Mucosa of descending colon (tissue), 3 donors: Measurements from ENCODE around the gene ARHGAP31. TPM values are rescaled to one million over a fixed set of nuclear protein-coding genes. Genes with fewer than 3 reads are reported as not detected.

ENCODE experiments used
- ATAC-seq: fragments of 200-7000 bp; cut with Tn5 transposase; one replicate; pipeline ENCODE4 v1.9.1; 2020; ENCODE audit warnings: mild to moderate bottlenecking, moderate library complexity
- DNase-seq, 3 donors: peaks; one replicate each; pipeline ENCODE4 v3.0.0-alpha.2; 2020
- H3K36me3 ChIP-seq: fragments of 200-600 bp; one replicate; pipeline ENCODE4 v1.8.0; 2021; ENCODE audit warnings: low read depth, mild to moderate bottlenecking
- H3K4me1 ChIP-seq: fragments of 200-600 bp; one replicate; pipeline ENCODE4 v1.8.0; 2021; ENCODE audit warnings: low read depth, mild to moderate bottlenecking
- H3K4me3 ChIP-seq: fragments of 200-600 bp; one replicate; pipeline ENCODE4 v1.8.0; 2021; ENCODE audit warnings: mild to moderate bottlenecking
- H3K9me3 ChIP-seq: fragments of 200-600 bp; one replicate; pipeline ENCODE4 v1.8.0; 2021; ENCODE audit warnings: mild to moderate bottlenecking
- intact Hi-C, 2 donors: fragments of 100-400 bp; cut with DNase I in 1 of 2; cut with micrococcal nuclease in 1 of 2; formaldehyde crosslinking; loops; one replicate each; pipeline versions ENCODE4 v1.11.0 to v1.11.1; 2022; cut with DNase I, micrococcal nuclease
- total RNA-seq, 3 donors: library from RNA; stranded (reverse); fragmentation: NEBNext Ultra II Directional in 2 of 3; extraction: Animal tissue kit (Norgen Biotek cat#: 25700) in 2 of 3; gene quantifications; one replicate each; pipeline versions ENCODE4 v1.2.1 to v1.2.4, GENCODE V29; 2021 to 2023
- TF ChIP-seq, protein P1 (sequence below): fragments of 200-600 bp; IDR thresholded peaks from one replicate; pipeline ENCODE4 v1.8.0; 2022; ENCODE audit warnings: antibody characterized with exemption, mild to moderate bottlenecking
- donor health status: DM: no; HTN: no; CAD: no; lungs with moderate emphysema.
- donor health status: DM: no; HTN: no; CAD: no.
- donor health status: DM: no; HTN: yes; CAD: no.

The ARHGAP31 gene
- total RNA-seq, 3 donors from 2014 or later = 7.7 to 25.8 (median 11.8) TPM

- H3K4me1 ChIP-seq = no peaks in the 10 kb centered on the region
- no peaks in the 10 kb centered on the region for H3K36me3 ChIP-seq
- ATAC-seq = no peak
- TF ChIP-seq, protein P1, sequence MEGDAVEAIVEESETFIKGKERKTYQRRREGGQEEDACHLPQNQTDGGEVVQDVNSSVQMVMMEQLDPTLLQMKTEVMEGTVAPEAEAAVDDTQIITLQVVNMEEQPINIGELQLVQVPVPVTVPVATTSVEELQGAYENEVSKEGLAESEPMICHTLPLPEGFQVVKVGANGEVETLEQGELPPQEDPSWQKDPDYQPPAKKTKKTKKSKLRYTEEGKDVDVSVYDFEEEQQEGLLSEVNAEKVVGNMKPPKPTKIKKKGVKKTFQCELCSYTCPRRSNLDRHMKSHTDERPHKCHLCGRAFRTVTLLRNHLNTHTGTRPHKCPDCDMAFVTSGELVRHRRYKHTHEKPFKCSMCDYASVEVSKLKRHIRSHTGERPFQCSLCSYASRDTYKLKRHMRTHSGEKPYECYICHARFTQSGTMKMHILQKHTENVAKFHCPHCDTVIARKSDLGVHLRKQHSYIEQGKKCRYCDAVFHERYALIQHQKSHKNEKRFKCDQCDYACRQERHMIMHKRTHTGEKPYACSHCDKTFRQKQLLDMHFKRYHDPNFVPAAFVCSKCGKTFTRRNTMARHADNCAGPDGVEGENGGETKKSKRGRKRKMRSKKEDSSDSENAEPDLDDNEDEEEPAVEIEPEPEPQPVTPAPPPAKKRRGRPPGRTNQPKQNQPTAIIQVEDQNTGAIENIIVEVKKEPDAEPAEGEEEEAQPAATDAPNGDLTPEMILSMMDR = no peak
- H3K4me3 ChIP-seq = no peak overlapping the region
- no peak for DNase-seq
- H3K9me3 ChIP-seq = no peaks in the 10 kb centered on the region
- intact Hi-C loops = no loop called here
Observed at GRCh38 chr3:119295816-119296726, 1.9 kb downstream of the ARHGAP31 start.

GRCh38 chr3:119296727-119297122 is 2.5 kb downstream of the ARHGAP31 start:
- no peak for DNase-seq
- H3K36me3 ChIP-seq = no peaks in the 10 kb centered on the region
- TF ChIP-seq, protein P1 = no peak
- H3K9me3 ChIP-seq = no peaks in the 10 kb centered on the region
- H3K4me1 ChIP-seq = no peaks in the 10 kb centered on the region
- no peak overlapping the region for H3K4me3 ChIP-seq
- ATAC-seq = no peak
- intact Hi-C loops = no loop called here

DNA sequence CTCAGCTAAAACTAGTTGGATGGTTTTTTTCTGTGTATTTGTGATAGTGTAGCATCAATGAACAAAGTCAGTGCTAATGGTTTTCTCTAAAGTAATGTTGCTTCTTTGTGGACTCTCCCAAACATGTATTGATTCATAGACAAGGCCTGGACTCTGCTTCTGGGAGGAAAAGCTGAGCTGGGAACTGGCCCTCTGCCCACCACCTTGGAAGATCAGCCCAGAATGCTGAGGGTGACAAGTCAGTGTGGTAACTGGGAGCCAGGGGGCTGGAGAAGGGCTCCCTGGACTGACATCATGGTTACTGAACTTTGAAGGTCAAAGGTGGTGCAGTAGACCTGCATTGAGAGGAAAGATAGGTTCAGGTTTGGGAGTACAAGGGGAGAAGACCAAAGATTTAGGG is 3.0 kb downstream of the ARHGAP31 start:
- intact Hi-C loops = no loop called here
- Histone ChIP-seq H3K36me3 (no peaks in the 10 kb centered on the region), H3K4me3 (no peak overlapping the region), H3K4me1 (no peaks in the 10 kb centered on the region), H3K9me3 (no peaks in the 10 kb centered on the region)
- ATAC-seq (no peak), DNase-seq (no peak)
- TF ChIP-seq, protein P1 = no peak

DNA sequence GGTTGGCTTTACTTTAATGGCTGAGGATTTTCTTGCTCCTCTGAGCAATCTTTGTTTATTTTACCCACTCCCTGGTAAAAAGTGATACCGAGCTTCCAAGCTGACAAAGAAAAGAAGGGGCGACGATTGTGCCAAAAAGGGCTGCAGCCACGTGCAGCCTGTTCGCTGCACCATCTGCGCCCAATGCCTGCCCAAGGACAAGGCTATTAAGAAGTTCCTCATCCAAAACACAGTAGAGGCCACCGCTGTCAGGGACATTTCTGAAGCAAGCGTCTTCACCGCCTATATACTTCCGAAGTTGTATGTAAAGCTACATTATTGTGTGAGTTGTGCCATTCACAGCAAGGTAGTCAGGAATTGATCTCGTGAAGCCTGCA is 4.4 kb downstream of the ARHGAP31 start:
- intact Hi-C loops = no loop called here
- ATAC-seq (no peak), DNase-seq (no peak)
- Histone ChIP-seq H3K9me3 (no peaks in the 10 kb centered on the region), H3K36me3 (no peaks in the 10 kb centered on the region), H3K4me1 (no peaks in the 10 kb centered on the region), H3K4me3 (no peak overlapping the region)
- TF ChIP-seq, protein P1 = no peak

DNA sequence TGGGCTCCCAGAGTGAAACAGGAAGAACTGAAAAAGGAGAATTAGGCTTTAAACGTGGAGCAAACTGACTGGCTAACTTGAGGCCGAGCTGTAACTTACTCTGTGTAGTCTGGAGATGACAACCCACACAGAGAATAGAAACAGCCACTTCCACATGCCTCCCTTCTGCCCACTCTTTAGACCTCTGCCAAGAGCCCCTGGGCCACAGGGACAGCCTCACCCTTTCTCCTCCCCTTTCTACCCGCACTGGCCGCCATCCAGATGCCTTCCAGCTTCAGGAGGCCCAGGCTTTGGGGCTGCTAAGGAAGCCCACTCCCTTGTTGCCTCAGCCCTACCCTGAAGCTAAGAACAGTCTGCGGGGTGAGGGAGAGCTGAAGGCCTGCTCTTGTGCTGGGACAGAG is 6.8 kb downstream of the ARHGAP31 start:
- intact Hi-C loops = no loop called here
- H3K36me3 ChIP-seq = no peaks in the 10 kb centered on the region
- peaks cover 9% of the 10 kb centered on the region for H3K4me1 ChIP-seq
- DNase-seq (no peak), ATAC-seq (peak; percentile 38)
- H3K9me3 ChIP-seq = no peaks in the 10 kb centered on the region
- TF ChIP-seq, protein P1 = no peak
- no peak overlapping the region for H3K4me3 ChIP-seq
